Endothelial cell of umbilical vein (primary cell): ENCODE measurements around the gene TIGD1. TPM values are rescaled to one million over a fixed set of nuclear protein-coding genes. Genes with fewer than 3 reads are reported as not detected.

Experiments
- BruUV-seq: library from RNA; stranded (reverse); fragments of 400-500 nt; replicated peaks from 2 replicates; lab custom pipeline; 2021; lab: Mats Ljungman, UMichigan
- CTCF ChIA-PET: fragments of 300-600, 350-600 bp; sonication (Branson Sonifier 250); formaldehyde crosslinking; loops from one replicate; lab custom pipeline; 2021; ENCODE audit warnings: antibody characterized with exemption, inconsistent platforms; lab: Charles Lee
- POLR2A ChIA-PET: fragments of 300-600, 350-600 bp; sonication (Branson Sonifier 250); formaldehyde crosslinking; loops from one replicate; lab custom pipeline; 2021; ENCODE audit warnings: antibody characterized with exemption, inconsistent platforms; lab: Charles Lee
- DNase-seq: peaks from one replicate; pipeline ENCODE4 v3.0.0-alpha.2; 2011; ENCODE audit warnings: low read depth, low spot score
- FAIRE-seq: peaks from 2 replicates; lab custom pipeline; 2011; peaks lifted over from hg19 to GRCh38; lab: Jason Lieb, UNC
- H2AFZ ChIP-seq: 2 replicates; pipeline ENCODE4 v1.6.0; 2012; ENCODE audit warnings: low read depth, low read length, control low read depth, inconsistent platforms
- H3K27ac ChIP-seq: 2 replicates; pipeline ENCODE4 v1.5.1; 2011; ENCODE audit warnings: low read depth, mild to moderate bottlenecking, control low read depth, low read length, moderate library complexity; ENCODE audit not compliant: insufficient read depth
- H3K27me3 ChIP-seq, 2 experiments: 2 replicates each; pipeline versions ENCODE4 v1.6.0 to v1.6.1; 2011; ENCODE audit warnings: low read length in 2 of 2, mixed read lengths in 1 of 2; ENCODE audit not compliant: control insufficient read depth in 2 of 2, insufficient read depth in 2 of 2
- H3K36me3 ChIP-seq, 2 experiments: 2 replicates in 1 of 2; 3 replicates in 1 of 2; pipeline ENCODE4 v1.5.1; 2011; ENCODE audit warnings: low read length in 2 of 2, mild to moderate bottlenecking in 1 of 2, moderate library complexity in 1 of 2; ENCODE audit not compliant: control insufficient read depth in 2 of 2, insufficient read depth in 2 of 2; ENCODE audit errors: extremely low read depth in 1 of 2
- H3K4me1 ChIP-seq: 3 replicates; pipeline ENCODE4 v1.5.1; 2011; ENCODE audit warnings: mild to moderate bottlenecking, low read length; ENCODE audit not compliant: control insufficient read depth, insufficient read depth; ENCODE audit errors: extremely low read depth
- H3K4me2 ChIP-seq: 2 replicates; pipeline ENCODE4 v1.6.1; 2011; ENCODE audit warnings: low read length, control low read depth, mixed read lengths; ENCODE audit not compliant: insufficient read depth
- H3K4me3 ChIP-seq, 3 experiments: fragments of 200-600 bp in 1 of 3; sonication (generic), shearing (Covaris generic) in 1 of 3; replicated peaks in 1 of 3; 2 replicates each; pipeline ENCODE4 v1.5.1; 2011 to 2016; ENCODE audit warnings: control low read depth in 3 of 3, low read length in 3 of 3, mild to moderate bottlenecking in 2 of 3, inconsistent platforms in 1 of 3, low read depth in 1 of 3, moderate library complexity in 1 of 3; ENCODE audit not compliant: insufficient read depth in 1 of 3
- H3K79me2 ChIP-seq: 2 replicates; pipeline ENCODE4 v1.6.0; 2012; ENCODE audit warnings: low read length, inconsistent platforms; ENCODE audit not compliant: control insufficient read depth, insufficient read depth
- H3K9ac ChIP-seq: replicated peaks from 2 replicates; pipeline ENCODE3; 2011; ENCODE audit warnings: low read length, control low read depth; ENCODE audit not compliant: insufficient read depth; ENCODE audit errors: extremely low read depth
- H3K9me1 ChIP-seq: replicated peaks from 3 replicates; pipeline ENCODE4 v1.6.0; 2011; ENCODE audit warnings: mild to moderate bottlenecking, low read length; ENCODE audit not compliant: control insufficient read depth, insufficient read depth; ENCODE audit errors: extremely low read depth
- H3K9me3 ChIP-seq: replicated peaks from 2 replicates; pipeline ENCODE4 v1.5.1; 2012; ENCODE audit warnings: low read length, inconsistent platforms; ENCODE audit not compliant: control insufficient read depth, insufficient read depth
- H4K20me1 ChIP-seq: replicated peaks from 2 replicates; pipeline ENCODE3; 2011; ENCODE audit warnings: mild to moderate bottlenecking, low read length; ENCODE audit not compliant: control insufficient read depth, insufficient read depth; ENCODE audit errors: extremely low read depth
- CTCF ChIP-seq, 2 donors: IDR thresholded peaks; 1 replicate in 1 of 2; 2 replicates in 1 of 2; pipeline ENCODE4 v1.5.1; 2011; ENCODE audit warnings: low read length in 2 of 2, mild to moderate bottlenecking in 2 of 2, moderate library complexity in 2 of 2, control low read depth in 1 of 2, inconsistent platforms in 1 of 2, low read depth in 1 of 2; ENCODE audit not compliant: insufficient read depth in 1 of 2; ENCODE audit errors: extremely low read depth in 1 of 2
- EZH2 ChIP-seq: IDR thresholded peaks from 2 replicates; pipeline ENCODE4 v1.6.1; 2012; ENCODE audit warnings: borderline replicate concordance, low read depth, mild to moderate bottlenecking, moderate library complexity, low read length, inconsistent platforms; ENCODE audit not compliant: severe bottlenecking
- FOS ChIP-seq: IDR thresholded peaks from 2 replicates; pipeline ENCODE4 v1.6.1; 2011; ENCODE audit warnings: mild to moderate bottlenecking, low read length, moderate library complexity, borderline replicate concordance; ENCODE audit not compliant: insufficient read depth
- GATA2 ChIP-seq: IDR thresholded peaks from 2 replicates; pipeline ENCODE4 v1.7.0; 2011; ENCODE audit warnings: low read depth, mild to moderate bottlenecking, moderate library complexity, mixed read lengths, low read length; ENCODE audit not compliant: insufficient read length, insufficient read depth
- JUN ChIP-seq: IDR thresholded peaks from 2 replicates; pipeline ENCODE4 v1.6.1; 2011; ENCODE audit warnings: borderline replicate concordance, low read depth; ENCODE audit not compliant: insufficient read length, insufficient read depth
- MAX ChIP-seq: IDR thresholded peaks from 2 replicates; pipeline ENCODE4 v1.6.1; 2011; ENCODE audit not compliant: insufficient read depth, insufficient read length
- MYC ChIP-seq: IDR thresholded peaks from one replicate; pipeline ENCODE4 v1.6.1; 2011; ENCODE audit warnings: mild to moderate bottlenecking, low read depth, low read length
- POLR2A ChIP-seq: IDR thresholded peaks from 2 replicates; pipeline ENCODE4 v1.6.1; 2012; ENCODE audit warnings: low read depth, mild to moderate bottlenecking, control low read depth, low read length
- POLR2AphosphoS5 ChIP-seq: IDR thresholded peaks from 2 replicates; pipeline ENCODE4 v1.6.1; 2012; ENCODE audit warnings: low read depth, mild to moderate bottlenecking, control low read depth, low read length, moderate library complexity; ENCODE audit not compliant: insufficient read depth
- dilution Hi-C: fragments of 300-500 bp; cut with MboI; formaldehyde crosslinking; loops from one replicate; pipeline ENCODE4 v1.15.0; 2019; ENCODE audit warnings: low sequenced_read_pairs; ENCODE audit not compliant: extremely low pct_ligation_motif_present
- intact Hi-C: fragments of 100-400 bp; cut with micrococcal nuclease; formaldehyde crosslinking; loops from one replicate; pipeline ENCODE4 v1.10.0; 2022
- polyA plus RNA-seq, 4 experiments: library from polyadenylated mRNA; depleted of rRNA in 3 of 4; stranded (reverse) in 3 of 4; unstranded in 1 of 4; fragments of >200 nt; gene quantifications; 2 replicates each; pipeline versions ENCODE4 v1.2.1 to v1.2.3, GENCODE V29; 2011 to 2012; ENCODE audit warnings: missing spikeins in 1 of 4
- total RNA-seq: library from RNA; stranded (reverse); gene quantifications from 2 replicates; pipeline ENCODE4 v1.2.3, GENCODE V29; 2021

TIGD1 gene
- total and polyA plus RNA-seq, 2 donors (not counting 3 experiments of a cell fraction or from before 2014, with no cell fraction given): 1.6 to 3.3 TPM

GRCh38 chr2:232512602-232513001, 37.8 kb downstream of the TIGD1 start:
- H3K9me1 ChIP-seq: no peaks in the 10 kb centered on the region
- no peaks in the 10 kb centered on the region for H3K9me3 ChIP-seq
- DNase-seq (no peak), FAIRE-seq (no peak)
- H3K27me3 ChIP-seq: peaks cover 2 to 4% of the 10 kb centered on the region in 2 experiments
- no peak overlapping the region for H3K4me3 ChIP-seq
- dilution Hi-C loops: no loop called here
- BruUV-seq: no TSS peak
- TF ChIP-seq MAX (no peak), JUN (no peak), FOS (no peak), POLR2A (no peak), CTCF (IDR thresholded peaks at IDR 0.05; ENCODE audit: extremely low read depth in 1 of 2, insufficient read depth in 1 of 2, low read depth in 1 of 2, low read length in 2 of 2) (no peak), EZH2 (no peak), MYC (no peak), GATA2 (no peak), POLR2AphosphoS5 (no peak)
- no peak overlapping the region for H3K9ac ChIP-seq
- H3K36me3 ChIP-seq: no peaks in the 10 kb centered on the region
- no peaks in the 10 kb centered on the region for H4K20me1 ChIP-seq
- POLR2A ChIA-PET: no interaction called here
- no peak overlapping the region for H3K27ac ChIP-seq
- H2AFZ ChIP-seq: no peak overlapping the region
- no peaks in the 10 kb centered on the region for H3K79me2 ChIP-seq
- no peak overlapping the region for H3K4me2 ChIP-seq
- intact Hi-C loops: no loop called here
- CTCF ChIA-PET: interaction anchor here (1.9 kb wide), 1 partner anchor 10 kb away, joined by 6 read pairs; no protein-coding TSS in a partner anchor
- no peaks in the 10 kb centered on the region for H3K4me1 ChIP-seq
